EH (cell line): ENCODE results near the gene PCDH15.

Experiments
- DNase-seq: peaks from one replicate; pipeline ENCODE4 v3.0.0-alpha.2; 2015; ENCODE audit warnings: low read depth

PCDH15 gene

GRCh38 chr10:53843736-53844362, 957.2 kb downstream of the PCDH15 start:
- no peak for DNase-seq

GRCh38 chr10:53841483-53842145, 959.4 kb downstream of the PCDH15 start:
- no peak for DNase-seq

- no peak for DNase-seq
Measured at GRCh38 chr10:53840653-53841052, 960.4 kb downstream of the PCDH15 start.

- no peak for DNase-seq
Measured at GRCh38 chr10:53839440-53840039, 961.5 kb downstream of the PCDH15 start.

- no peak for DNase-seq
Measured at GRCh38 chr10:53836638-53837037, 964.4 kb downstream of the PCDH15 start.

- DNase-seq = no peak
Measured at GRCh38 chr10:53833908-53834307, 967.1 kb downstream of the PCDH15 start.

- DNase-seq = no peak
Measured at GRCh38 chr10:53827261-53827660, 973.8 kb downstream of the PCDH15 start.

GRCh38 chr10:53808677-53809372, 992.2 kb downstream of the PCDH15 start:
- no peak for DNase-seq

GRCh38 chr10:53786236-53786900, 1014.7 kb downstream of the PCDH15 start:
- DNase-seq = no peak

GRCh38 chr10:53771701-53772100, 1029.3 kb downstream of the PCDH15 start:
- DNase-seq = no peak

- no peak for DNase-seq
Measured at GRCh38 chr10:53770903-53771302, 1030.1 kb downstream of the PCDH15 start.

GRCh38 chr10:53765311-53765710, 1035.7 kb downstream of the PCDH15 start:
- DNase-seq = no peak

GRCh38 chr10:53754596-53755250, 1046.3 kb downstream of the PCDH15 start:
- DNase-seq = no peak
